ENCODE data around the gene LFNG. TPM values are rescaled to one million over a fixed set of nuclear protein-coding genes. Genes with fewer than 3 reads are reported as not detected.
"Not testable (repeated sequence)": the region's sequence is repeated elsewhere in the genome, so short reads cannot be mapped to it uniquely, and the experiment has no call there.

LFNG gene
- total RNA-seq, 2 experiments from 2014 or later, result 101 to 104 TPM

DNA sequence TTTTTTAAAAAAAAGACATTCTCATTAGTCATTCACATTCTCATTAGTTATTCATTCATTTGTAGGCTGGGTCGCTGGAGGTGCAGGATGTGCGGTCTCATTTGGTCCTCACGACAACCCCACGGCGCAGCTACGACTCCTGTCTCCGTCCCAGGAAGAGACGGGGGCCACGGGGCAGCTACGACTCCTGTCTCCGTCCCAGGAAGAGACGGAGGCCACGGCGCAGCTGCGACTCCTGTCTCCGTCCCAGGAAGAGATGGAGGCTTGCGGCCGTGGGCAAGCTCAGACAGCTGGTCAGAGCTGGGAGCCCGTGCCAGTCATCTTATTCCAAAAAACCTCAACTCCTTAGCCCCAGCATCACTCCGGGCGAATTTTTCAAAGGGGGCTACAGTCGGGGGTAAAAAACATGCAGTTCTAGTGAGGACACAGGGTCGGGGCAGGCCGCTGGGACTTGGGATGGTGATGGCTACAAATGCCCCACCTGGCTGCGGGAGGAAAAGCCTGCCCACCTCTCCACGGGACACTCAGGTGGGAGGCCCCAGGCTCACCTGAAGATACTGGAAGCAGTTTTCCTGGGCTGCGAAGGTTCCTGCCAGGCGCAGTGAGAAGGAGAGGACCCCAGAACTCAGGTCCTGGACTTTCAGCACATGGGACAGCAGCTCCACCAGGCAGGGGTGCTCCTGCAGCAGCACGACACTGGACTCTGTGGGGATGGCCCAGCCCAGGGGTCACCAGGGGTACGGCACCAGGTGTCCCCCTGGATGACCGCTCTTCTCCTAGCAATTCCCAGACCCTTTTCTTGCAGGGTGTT lies 27.4 kb downstream of the LFNG start:
- no peak overlapping the region for H3K4me3 Mint-ChIP-seq
- no peaks in the 10 kb centered on the region for H3K27me3 Mint-ChIP-seq
- no peaks in the 10 kb centered on the region for H3K9me3 Mint-ChIP-seq (ENCODE audit: low read depth)
- peaks cover 9% of the 10 kb centered on the region for H3K4me1 Mint-ChIP-seq
- H3K27ac Mint-ChIP-seq, result no peak overlapping the region
- ATAC-seq, result no peak
- CTCF ChIA-PET, result interaction anchor here (1.0 to 1.4 kb wide), 2 partner anchors 17 to 124 kb away, joined by 3 read pairs; no protein-coding TSS in a partner anchor
- no peak for DNase-seq
- peaks cover 27% of the 10 kb centered on the region for H3K36me3 Mint-ChIP-seq

DNA sequence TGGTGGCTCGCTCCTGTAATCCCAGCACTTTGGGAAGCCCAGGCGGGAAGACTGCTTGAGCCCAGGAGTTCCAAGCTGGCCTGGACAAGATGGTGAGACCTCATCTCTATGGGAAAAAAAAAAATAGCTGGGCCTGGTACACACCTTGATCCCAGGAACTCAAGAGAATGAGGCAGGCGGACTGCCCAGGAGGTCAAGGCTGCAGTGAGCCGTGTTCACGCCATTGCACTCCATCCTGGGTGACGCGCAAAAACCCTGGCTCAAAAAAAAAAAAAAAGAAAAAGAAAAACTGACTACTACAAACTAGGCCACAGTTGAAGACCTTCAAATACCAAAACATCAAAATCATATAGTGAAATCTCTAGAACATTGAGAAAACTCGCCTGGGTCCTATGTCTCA lies 31.8 kb downstream of the LFNG start:
- DNase-seq, result no peak
- CTCF ChIA-PET, result interaction anchor here (1.3 kb wide), 1 partner anchor 100 kb away, joined by 5 read pairs; no protein-coding TSS in a partner anchor
- Mint-ChIP-seq H3K27me3 (no peaks in the 10 kb centered on the region), H3K9me3 (ENCODE audit: low read depth) (no peaks in the 10 kb centered on the region), H3K36me3 (peaks cover 34% of the 10 kb centered on the region), H3K4me3 (no peak overlapping the region), H3K27ac (no peak overlapping the region), H3K4me1 (peaks cover 31% of the 10 kb centered on the region)
- ATAC-seq, result no peak

DNA sequence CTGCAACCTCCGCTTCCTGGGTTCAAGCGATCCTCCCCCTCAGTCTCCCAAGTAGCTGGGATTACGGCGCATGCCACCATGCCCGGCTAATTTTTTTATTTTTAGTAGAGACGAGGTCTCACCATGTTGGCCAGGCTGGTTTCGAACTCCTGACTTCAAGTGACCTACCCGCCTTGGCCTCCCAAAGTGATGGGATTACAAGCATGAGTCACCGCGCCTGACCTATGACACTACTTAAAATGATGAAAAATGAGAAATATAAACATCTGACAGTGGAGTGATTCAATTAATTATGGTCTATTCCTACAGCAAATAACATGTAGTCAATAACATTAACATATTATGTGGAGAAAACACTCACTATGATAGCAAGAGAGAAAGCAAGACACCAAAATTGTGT lies 33.5 kb downstream of the LFNG start:
- Mint-ChIP-seq H3K36me3 (peaks cover 26% of the 10 kb centered on the region), H3K27me3 (no peaks in the 10 kb centered on the region), H3K4me1 (peaks cover 41% of the 10 kb centered on the region), H3K4me3 (peak overlapping the region; percentile 83), H3K9me3 (ENCODE audit: low read depth) (no peaks in the 10 kb centered on the region), H3K27ac (no peak overlapping the region)
- no peak for DNase-seq
- no peak for ATAC-seq
- CTCF ChIA-PET, result interaction anchor here (0.7 kb wide), 1 partner anchor 18 kb away, joined by 3 read pairs; no protein-coding TSS in a partner anchor

DNA sequence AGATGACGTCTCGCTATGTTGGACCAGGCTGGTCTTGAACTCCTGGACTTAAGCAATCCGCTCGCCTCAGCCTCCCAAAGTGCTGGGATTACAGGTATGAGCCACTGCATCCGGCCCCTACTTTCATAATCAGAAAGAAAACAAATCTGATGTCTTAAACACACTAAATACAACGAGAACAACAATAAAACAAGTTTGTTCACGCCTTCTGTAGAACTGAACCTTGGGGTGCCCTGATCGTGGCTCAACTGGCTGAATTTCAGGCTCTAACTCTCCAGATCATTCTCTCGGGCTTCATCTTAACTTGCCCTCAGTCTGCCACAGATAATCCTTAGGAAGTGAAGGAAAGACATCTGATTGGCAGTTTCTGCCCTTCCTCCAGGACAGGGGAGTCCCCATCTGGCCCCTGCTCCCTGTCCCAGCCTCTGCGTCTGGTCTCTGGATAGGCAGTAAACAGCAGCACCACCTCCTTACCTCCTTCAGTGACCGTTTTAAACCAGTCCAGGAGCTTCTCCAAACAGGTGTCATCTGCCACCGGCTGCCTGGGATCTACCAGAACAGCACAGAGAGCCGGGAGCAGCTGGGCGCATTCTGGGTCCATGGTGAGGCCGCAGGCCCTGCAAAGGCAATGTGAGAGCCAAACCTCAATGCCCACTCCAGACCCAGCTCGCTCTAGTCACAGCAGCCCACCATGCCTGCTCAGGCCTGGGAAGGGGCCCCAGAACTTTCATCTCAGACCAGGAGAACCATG lies 34.4 kb downstream of the LFNG start:
- Mint-ChIP-seq H3K4me3 (peak overlapping the region; percentile 83), H3K9me3 (ENCODE audit: low read depth) (no peaks in the 10 kb centered on the region), H3K27ac (peak overlapping the region; percentile 90), H3K27me3 (no peaks in the 10 kb centered on the region), H3K4me1 (peaks cover 45% of the 10 kb centered on the region), H3K36me3 (peaks cover 25% of the 10 kb centered on the region)
- ATAC-seq, result no peak
- CTCF ChIA-PET, result interaction anchor here (0.7 kb wide), 1 partner anchor 17 kb away, joined by 3 read pairs; no protein-coding TSS in a partner anchor
- no peak for DNase-seq

DNA sequence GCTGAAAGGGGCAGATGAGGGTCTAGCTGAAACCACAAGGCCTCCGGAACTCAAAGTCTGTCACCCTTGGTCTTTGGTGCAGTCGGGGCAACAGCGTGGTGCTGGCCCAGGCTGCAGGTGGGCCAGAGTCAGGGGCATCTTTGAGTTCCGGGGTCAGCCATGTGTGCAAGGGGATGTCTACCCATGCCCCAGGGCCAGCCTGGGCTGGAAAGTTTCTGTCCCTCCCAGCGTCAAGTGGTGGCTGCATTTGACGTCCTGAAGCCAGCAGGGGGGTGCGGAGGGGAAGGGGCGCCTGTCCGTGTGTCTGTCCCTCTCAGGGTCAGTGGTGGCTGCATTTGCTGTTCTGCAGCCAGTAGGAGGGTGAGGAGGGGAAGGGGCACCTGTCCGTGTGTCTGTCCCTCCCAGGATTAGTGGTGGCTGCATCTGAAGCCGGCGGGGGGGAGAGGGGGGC lies 35.1 kb downstream of the LFNG start:
- peak overlapping the region; percentile 90 for H3K27ac Mint-ChIP-seq
- H3K36me3 Mint-ChIP-seq, result peaks cover 19% of the 10 kb centered on the region
- no peaks in the 10 kb centered on the region for H3K9me3 Mint-ChIP-seq (ENCODE audit: low read depth)
- CTCF ChIA-PET, result interaction anchor here (1.5 kb wide), 1 partner anchor 86 kb away, joined by 5 read pairs; no protein-coding TSS in a partner anchor
- ATAC-seq (no peak), DNase-seq (no peak)
- peaks cover 41% of the 10 kb centered on the region for H3K4me1 Mint-ChIP-seq
- peak overlapping the region; percentile 83 for H3K4me3 Mint-ChIP-seq
- H3K27me3 Mint-ChIP-seq, result no peaks in the 10 kb centered on the region

DNA sequence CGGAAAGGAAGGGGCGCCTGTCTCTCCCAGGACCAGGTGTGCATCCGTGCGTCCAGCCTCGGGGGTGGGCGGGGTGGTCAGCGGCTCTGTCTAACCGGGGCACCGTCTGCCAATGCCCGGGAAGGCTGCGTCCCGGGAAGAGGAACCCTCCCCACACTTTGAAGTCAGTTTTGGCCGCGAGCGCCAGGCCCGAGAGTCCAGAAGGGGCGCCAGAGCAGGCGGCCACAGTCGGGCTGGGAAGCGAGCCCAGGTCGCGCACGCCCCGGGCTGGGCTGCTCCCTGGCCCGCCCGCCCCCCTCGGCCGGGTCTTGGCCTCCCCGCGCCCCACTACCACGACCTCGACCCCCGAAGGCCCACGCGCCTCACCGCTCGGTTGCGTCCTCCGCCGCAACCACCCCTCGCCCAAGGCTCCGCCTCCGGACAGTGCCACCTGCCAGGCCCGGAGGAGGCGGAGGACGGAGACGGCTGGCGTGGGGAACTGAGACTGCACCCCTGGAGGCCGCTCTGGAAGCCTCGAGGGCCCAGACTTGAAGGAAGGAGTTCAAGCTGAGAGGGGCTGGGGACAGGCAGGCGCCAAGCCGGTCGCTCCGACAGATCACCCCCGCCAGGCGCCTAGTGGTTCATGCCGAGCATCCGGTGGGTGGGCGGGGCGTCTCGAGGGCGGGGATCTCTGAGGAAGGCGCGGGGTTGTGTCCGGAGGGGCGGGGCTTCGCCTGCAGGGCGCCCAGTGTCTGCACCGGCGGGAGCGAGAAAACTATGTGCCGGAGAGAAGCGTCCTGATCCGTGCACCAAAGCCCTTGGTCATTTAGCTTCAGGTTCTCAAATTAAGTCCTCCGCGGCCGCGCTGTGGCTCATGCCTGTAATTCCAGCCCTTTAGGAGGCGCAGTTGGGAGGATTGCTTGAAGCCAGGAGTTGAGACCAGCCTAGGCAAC lies 35.8 kb downstream of the LFNG start, which contains the start of gene BRAT1:
Gene BRAT1 (minus strand): TSS at position 404 of the 932 bp plus-strand sequence. CDS start 1,093 bp downstream, outside the sequence.
- peak; percentile 86 for ATAC-seq
- Mint-ChIP-seq H3K9me3 (ENCODE audit: low read depth) (no peaks in the 10 kb centered on the region), H3K36me3 (peaks cover 18% of the 10 kb centered on the region), H3K4me1 (peaks cover 44% of the 10 kb centered on the region), H3K27ac (peak within 1 kb of the TSS; percentile 90), H3K27me3 (no peaks in the 10 kb centered on the region), H3K4me3 (peak within 1 kb of the TSS; percentile 83)
- DNase-seq, result peak; percentile 97
- CTCF ChIA-PET, result interaction anchor here (0.7 to 1.5 kb wide), 3 partner anchors 57 to 154 kb away, joined by 4 to 7 read pairs (median 5); no protein-coding TSS in a partner anchor

DNA sequence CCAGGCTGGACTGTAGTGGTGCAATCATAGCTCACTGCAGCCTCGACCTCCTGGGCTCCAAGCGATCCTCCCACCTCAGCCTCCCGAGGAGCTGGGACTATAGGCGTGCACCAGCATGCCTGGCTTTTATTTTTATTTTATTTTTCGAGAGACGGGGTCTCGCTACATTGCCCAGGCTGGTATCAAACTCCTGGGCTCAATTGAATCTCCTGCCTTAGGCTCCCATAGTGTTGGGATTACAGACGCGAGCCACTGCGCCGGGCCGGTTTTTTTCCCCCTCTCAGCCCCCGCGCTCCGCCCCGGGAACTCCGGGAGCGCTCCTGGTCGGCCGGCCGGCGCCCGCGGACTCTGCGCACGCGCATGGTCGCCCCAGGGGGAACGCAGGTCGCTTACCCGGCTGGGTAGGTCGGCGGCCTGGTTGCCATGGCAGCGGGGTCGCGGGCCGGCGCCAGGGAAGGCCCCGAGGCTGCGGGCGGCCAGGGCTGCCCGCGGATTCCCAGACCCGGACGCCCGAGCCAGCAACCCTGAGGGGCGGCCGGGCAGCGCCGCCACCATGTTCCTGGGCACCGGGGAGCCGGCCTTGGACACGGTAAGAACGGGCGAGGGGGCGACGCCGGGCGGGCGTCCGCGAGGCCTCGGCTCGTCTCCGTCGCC lies 39.2 kb downstream of the LFNG start, which contains the start of gene IQCE:
Gene IQCE (plus strand): TSS at position 351 of the 654 bp plus-strand sequence. CDS start 203 bp downstream, at position 554.
- DNase-seq, result peak; percentile 93
- peak within 1 kb of the TSS; percentile 76 for H3K4me3 Mint-ChIP-seq
- H3K4me1 Mint-ChIP-seq, result peaks cover 36% of the 10 kb centered on the region
- no peaks in the 10 kb centered on the region for H3K9me3 Mint-ChIP-seq (ENCODE audit: low read depth)
- H3K27ac Mint-ChIP-seq, result peak within 1 kb of the TSS; percentile 64
- ATAC-seq, result peak; percentile 46
- CTCF ChIA-PET, result interaction anchor here (0.7 to 1.4 kb wide), 7 partner anchors 29 to 286 kb away, joined by 3 to 4 read pairs (median 3); no protein-coding TSS in a partner anchor
- peaks cover 3% of the 10 kb centered on the region for H3K36me3 Mint-ChIP-seq
- no peaks in the 10 kb centered on the region for H3K27me3 Mint-ChIP-seq

DNA sequence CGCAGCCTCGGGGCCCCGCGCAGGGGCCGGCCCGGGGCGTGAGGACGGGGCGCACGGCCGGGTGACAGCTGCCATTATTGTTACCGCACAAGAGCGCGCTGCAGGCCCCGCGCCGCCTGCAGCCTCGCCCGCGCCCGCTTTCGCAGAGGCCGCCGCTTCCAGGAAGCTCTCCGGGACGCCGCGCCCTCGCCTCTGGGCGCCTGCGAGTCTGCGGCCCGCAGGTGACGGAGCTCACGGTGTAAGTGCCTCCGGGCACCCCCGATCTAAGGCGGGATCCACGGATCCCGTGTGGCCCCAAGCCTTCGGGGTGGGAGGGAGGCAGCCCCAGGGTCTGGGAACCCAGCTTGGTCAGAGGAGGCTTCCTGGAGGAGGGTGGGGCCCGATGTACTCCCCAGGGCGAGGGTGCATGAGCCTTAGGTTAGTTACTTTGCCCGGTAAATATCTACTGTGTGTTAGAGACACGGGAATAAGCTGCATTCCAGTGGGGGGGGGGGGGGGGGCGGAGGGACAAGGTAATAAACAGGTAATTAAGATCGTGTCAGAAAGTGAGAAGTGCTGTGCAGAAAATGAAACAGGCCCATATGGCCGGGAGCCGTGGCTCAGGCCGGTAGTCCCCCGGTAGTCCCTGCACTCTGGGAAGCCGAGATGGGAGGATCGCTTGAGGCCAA lies 39.8 kb downstream of the LFNG start:
- peak overlapping the region; percentile 76 for H3K4me3 Mint-ChIP-seq
- peak; percentile 24 for ATAC-seq
- H3K9me3 Mint-ChIP-seq (ENCODE audit: low read depth), result no peaks in the 10 kb centered on the region
- no peaks in the 10 kb centered on the region for H3K36me3 Mint-ChIP-seq
- H3K27ac Mint-ChIP-seq, result peak overlapping the region; percentile 56
- peaks cover 30% of the 10 kb centered on the region for H3K4me1 Mint-ChIP-seq
- CTCF ChIA-PET, result interaction anchor here (0.7 to 1.4 kb wide), 9 partner anchors 9 to 285 kb away, joined by 3 to 4 read pairs (median 3); no protein-coding TSS in a partner anchor
- peak; percentile 56 for DNase-seq
- H3K27me3 Mint-ChIP-seq, result no peaks in the 10 kb centered on the region

DNA sequence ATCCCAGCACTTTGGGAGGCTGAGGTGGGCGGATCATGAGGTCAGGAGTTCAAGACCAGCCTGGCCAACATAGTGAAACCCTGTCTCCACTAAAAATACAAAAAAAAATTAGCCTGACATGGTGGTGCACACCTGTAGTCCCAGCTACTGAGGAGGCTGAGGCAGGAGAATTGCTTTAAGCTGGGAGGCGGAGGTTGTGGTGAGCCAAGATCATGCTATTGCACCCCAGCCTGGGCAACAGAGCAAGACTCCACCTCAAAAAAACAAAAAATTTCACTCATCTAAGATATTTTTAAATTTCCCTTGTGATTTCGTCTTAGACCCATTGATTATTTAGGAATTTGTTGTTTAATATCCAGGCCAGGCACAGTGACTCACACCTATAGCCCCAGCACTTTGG lies 44.4 kb downstream of the LFNG start:
- H3K9me3 Mint-ChIP-seq (ENCODE audit: low read depth); H3K27ac Mint-ChIP-seq; DNase-seq; CTCF ChIA-PET; ATAC-seq; H3K4me3 Mint-ChIP-seq; H3K36me3 Mint-ChIP-seq; H3K27me3 Mint-ChIP-seq: not testable (repeated sequence)
- peaks cover 19% of the 10 kb centered on the region for H3K4me1 Mint-ChIP-seq

DNA sequence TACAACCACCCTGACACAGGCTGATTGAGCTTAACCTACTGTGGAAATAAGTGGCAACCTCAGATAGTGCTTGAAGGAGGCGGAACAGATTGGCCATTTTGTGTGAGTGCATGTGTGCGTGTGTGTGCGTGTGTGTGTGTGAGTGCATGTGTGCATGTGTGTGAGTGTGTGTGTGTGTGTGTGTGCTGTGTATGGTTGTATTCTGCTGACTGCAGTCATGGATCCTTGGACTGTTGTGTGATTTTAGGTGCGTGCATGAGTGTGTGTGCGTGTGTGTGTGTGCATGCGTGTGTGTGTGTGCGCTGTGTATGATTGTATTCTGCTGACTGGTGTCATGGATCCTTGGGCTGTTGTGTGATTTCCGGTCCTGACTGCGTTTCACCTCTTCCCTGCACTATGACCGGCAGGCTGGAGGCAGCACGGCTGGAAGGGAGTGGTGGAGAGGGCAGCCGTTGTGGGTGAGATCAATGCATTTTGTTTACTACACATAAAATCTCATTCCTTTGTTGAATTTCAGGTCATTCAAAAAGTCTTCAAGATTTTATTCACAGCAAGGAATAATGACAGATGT lies 45.5 kb downstream of the LFNG start:
- ATAC-seq, result no peak
- DNase-seq, result no peak
- H3K27ac Mint-ChIP-seq, result no peak overlapping the region
- no peaks in the 10 kb centered on the region for H3K27me3 Mint-ChIP-seq
- peaks cover 14% of the 10 kb centered on the region for H3K4me1 Mint-ChIP-seq
- no peaks in the 10 kb centered on the region for H3K36me3 Mint-ChIP-seq
- CTCF ChIA-PET, result interaction anchor here (1.1 kb wide), 1 partner anchor 145 kb away, joined by 4 read pairs; no protein-coding TSS in a partner anchor
- no peak overlapping the region for H3K4me3 Mint-ChIP-seq
- H3K9me3 Mint-ChIP-seq (ENCODE audit: low read depth), result no peaks in the 10 kb centered on the region

DNA sequence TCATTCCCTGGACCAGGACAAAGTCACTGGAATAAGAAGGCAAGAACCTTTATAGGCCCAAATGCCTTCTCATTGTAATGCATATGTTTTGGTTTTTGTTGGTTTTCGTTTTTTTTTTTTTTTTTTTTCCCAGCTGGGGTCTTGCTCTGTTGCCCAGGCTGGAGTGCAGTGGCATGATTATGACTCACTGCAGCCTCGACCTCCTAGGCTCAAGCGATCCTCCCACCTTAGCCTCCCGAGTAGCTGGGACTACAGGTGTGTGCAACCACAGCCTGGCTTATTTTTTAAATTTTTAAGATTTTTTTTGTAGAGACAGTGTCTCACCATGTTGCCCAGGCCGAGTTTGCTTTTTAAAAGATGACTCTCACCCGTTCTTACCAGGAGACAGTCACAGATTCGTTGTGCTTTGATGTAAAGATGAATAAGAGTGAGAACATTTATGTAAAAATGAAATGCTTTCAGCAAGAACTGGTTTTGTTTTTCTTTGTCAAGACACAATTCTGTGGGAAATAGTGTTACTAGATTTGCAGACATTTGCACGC lies 46.8 kb downstream of the LFNG start:
- Mint-ChIP-seq H3K27ac (peak overlapping the region; percentile 55), H3K4me1 (peaks cover 12% of the 10 kb centered on the region), H3K27me3 (no peaks in the 10 kb centered on the region), H3K36me3 (no peaks in the 10 kb centered on the region), H3K9me3 (ENCODE audit: low read depth) (no peaks in the 10 kb centered on the region), H3K4me3 (peak overlapping the region; percentile 29)
- CTCF ChIA-PET, result interaction anchor here (0.7 to 1.3 kb wide), 6 partner anchors 79 to 143 kb away, joined by 3 to 4 read pairs (median 4); no protein-coding TSS in a partner anchor
- DNase-seq (no peak), ATAC-seq (peak; percentile 13)

All from activated CD8-positive, alpha-beta memory T cell treated with anti-CD3 and anti-CD28 coated beads, Interleukin-2, amount 10 ng/mL, durations not matched to agents 7 days and 5 days (primary cell).